Choroid plexus epithelial cell (primary cell): ENCODE results near the gene DAB1.
A peak's percentile ranks its signal among the peaks of the same experiment; 100 is the strongest.

Experiments
- DNase-seq: peaks from one replicate; pipeline ENCODE4 v3.0.0-alpha.2; 2010; ENCODE audit warnings: low read depth
- H3K4me3 ChIP-seq: 2 replicates; pipeline ENCODE4 v1.5.1; 2011; ENCODE audit warnings: low read depth, mild to moderate bottlenecking, control low read depth, low read length, moderate library complexity
- CTCF ChIP-seq: conservative IDR thresholded peaks from 2 replicates; pipeline ENCODE4 v1.5.1; 2011; ENCODE audit warnings: low read depth, mild to moderate bottlenecking, control low read depth, inconsistent platforms, low read length, moderate library complexity

DAB1 gene

GRCh38 chr1:57248830-57249229, 175.0 kb downstream of the DAB1 start:
- H3K4me3 ChIP-seq = no peak overlapping the region
- no peak for DNase-seq
- no peak for TF ChIP-seq CTCF

DNA sequence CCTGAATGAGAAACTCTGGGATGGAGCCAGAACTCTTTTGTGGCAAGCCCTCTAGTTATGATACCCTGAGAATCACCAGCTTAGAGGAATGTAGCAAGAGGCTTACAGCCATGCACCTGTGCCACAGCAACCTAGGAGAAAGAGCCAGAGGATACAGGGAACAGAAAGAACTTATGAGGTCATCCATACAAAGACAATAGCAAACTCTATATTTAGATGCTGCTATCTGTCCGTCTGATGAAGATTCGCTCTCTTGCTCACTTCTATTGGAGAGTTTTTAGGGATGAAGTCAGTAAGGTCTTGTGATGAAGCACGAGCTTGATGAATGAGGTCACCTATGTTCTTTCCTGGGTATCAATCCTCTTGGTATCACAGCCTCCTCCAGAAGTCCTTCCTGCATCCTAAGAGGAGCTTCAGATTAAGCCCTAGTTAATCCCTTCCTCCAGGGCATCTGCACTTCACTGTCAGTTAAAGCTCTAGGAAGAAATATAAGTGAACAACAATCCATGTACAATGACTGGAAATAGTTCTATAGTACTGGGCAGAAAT, 185.6 kb downstream of the DAB1 start:
- H3K4me3 ChIP-seq = no peak overlapping the region
- no peak for DNase-seq
- TF ChIP-seq CTCF = no peak

DNA sequence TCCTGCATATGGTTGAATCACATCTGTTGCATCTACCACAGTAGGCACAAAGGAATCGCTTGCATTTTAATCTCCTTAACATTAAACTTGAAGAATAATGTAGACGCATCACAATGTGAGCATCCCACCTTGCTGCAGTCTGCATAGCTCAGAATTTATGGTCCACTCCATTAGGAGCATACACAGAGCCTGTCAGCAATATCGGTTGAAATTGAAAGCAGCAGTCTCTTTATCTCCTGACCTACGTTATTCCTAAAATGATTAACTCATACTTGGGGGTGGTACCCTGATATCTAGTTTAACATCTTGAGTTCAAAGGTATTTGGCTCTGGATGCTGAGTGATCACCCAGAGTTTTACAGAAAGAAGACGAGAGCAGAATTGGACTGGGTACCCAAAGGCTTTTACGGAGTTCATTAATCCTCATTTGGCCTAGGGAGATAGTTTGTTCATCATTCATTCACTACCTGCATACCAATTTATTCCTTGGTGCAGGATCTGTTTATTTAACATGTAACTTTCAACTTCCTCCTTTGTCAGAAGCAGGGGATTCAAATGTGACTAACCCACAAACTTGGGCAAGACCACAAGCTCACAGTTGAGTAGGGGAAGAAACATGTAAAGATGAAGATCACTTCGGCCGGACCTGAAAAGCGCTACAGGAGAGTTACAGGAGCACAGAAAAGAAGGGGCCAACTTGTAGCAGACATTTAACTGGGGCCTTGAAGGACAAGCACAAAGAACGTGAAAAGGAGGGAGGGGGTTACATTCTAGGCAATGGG, 187.9 kb downstream of the DAB1 start:
- DNase-seq = no peak
- H3K4me3 ChIP-seq = no peak overlapping the region
- TF ChIP-seq CTCF = no peak

DNA sequence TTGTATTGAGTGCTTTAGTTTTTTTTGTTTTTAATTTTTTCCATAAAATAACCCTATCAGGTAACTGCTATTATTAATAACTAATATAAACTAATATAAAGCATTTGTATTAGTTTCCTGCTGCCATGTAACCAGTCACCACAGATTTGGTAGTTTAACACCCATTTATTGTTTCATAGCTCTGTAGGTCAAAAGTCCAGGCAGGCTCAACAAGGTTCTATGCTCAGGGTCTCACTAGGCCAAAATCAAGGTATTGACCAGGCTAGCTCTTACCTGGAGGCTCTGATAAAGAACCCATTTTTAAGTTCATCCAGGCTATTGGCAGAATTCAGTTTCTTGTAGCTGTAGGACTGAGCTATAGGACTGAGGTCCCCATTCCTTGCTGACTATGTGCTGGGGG, 189.4 kb downstream of the DAB1 start:
- TF ChIP-seq CTCF = no peak
- no peak overlapping the region for H3K4me3 ChIP-seq
- no peak for DNase-seq

DNA sequence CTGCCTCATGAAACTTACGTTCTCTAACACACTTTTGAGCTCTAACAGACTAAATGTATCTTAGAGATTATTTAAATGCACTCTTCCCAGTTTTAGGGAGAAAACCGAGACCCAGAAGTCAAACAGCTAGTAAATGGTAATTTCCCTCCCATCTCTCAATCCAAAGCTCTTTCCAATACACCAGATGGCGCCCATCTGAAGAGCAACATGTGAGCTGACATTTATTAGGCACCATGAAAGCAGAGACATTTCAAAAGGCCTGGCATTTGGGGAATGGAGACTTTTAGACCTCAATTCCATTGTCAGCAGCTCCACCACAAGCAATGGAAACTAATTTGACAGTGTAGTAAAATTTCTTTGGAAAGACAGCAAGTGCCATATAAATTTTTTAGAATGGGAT, 191.4 kb downstream of the DAB1 start:
- peak; percentile 5 for DNase-seq
- TF ChIP-seq CTCF = peak; percentile 8
- H3K4me3 ChIP-seq = no peak overlapping the region

GRCh38 chr1:57229998-57230397, 193.9 kb downstream of the DAB1 start:
- no peak for DNase-seq
- TF ChIP-seq CTCF = no peak
- no peak overlapping the region for H3K4me3 ChIP-seq

DNA sequence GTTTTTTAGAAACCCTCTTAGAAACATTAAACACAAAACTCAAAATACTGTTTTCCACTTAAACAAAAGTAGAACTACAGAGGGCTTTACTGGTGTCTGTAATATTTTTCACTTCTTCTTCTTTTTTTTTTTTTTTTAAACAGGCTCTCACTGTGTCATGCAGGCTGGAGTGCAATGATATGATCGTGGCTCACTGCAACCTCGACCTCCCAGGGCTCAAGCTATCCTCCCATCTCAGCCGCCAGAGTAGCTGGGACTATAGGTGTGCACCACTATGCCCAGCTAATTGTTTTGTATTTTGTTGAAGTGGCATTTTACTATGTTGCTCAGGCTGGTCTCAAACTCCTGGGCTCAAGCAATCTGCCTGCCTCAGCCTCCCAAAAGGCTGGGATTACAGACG, 194.8 kb downstream of the DAB1 start:
- H3K4me3 ChIP-seq = no peak overlapping the region
- TF ChIP-seq CTCF = no peak
- no peak for DNase-seq
